Measurements from ENCODE around the gene ABCG1.
A peak's percentile ranks its signal among the peaks of the same experiment; 100 is the strongest.

The ABCG1 gene

GRCh38 chr21:42234041-42234440 is 15.1 kb downstream of the ABCG1 start:
- no peak for DNase-seq

- peak; percentile 38 to 52 for DNase-seq
Measured at GRCh38 chr21:42234464-42235241, 15.7 kb downstream of the ABCG1 start.

GRCh38 chr21:42235593-42235992 is 16.7 kb downstream of the ABCG1 start:
- no peak for DNase-seq

- DNase-seq: no peak
Measured at GRCh38 chr21:42236014-42236413, 17.1 kb downstream of the ABCG1 start.

- no peak for DNase-seq
Measured at GRCh38 chr21:42236693-42237092, 17.8 kb downstream of the ABCG1 start.

GRCh38 chr21:42237161-42237560 is 18.2 kb downstream of the ABCG1 start:
- DNase-seq: no peak

- DNase-seq: no peak
Measured at GRCh38 chr21:42237577-42237976, 18.6 kb downstream of the ABCG1 start.

- peak; percentile 79 to 84 for DNase-seq
Measured at GRCh38 chr21:42238185-42238934, 19.4 kb downstream of the ABCG1 start.

- DNase-seq: no peak
Measured at GRCh38 chr21:42239556-42239955, 20.6 kb downstream of the ABCG1 start.

GRCh38 chr21:42239973-42240372 is 21.0 kb downstream of the ABCG1 start:
- no peak for DNase-seq

- DNase-seq: no peak
Measured at GRCh38 chr21:42242611-42243010, 23.7 kb downstream of the ABCG1 start.

GRCh38 chr21:42243026-42243425 is 24.1 kb downstream of the ABCG1 start:
- DNase-seq: no peak

GRCh38 chr21:42245331-42246193 is 26.6 kb downstream of the ABCG1 start:
- no peak for DNase-seq

- DNase-seq: no peak
Measured at GRCh38 chr21:42247716-42248115, 28.8 kb downstream of the ABCG1 start.

- no peak for DNase-seq
Measured at GRCh38 chr21:42248241-42248640, 29.3 kb downstream of the ABCG1 start.

GRCh38 chr21:42248783-42249597 is 30.1 kb downstream of the ABCG1 start:
- DNase-seq: peak; percentile 74 to 76

GRCh38 chr21:42250422-42251403 is 31.8 kb downstream of the ABCG1 start:
- DNase-seq: no peak

- DNase-seq: no peak
Measured at GRCh38 chr21:42251654-42252324, 32.8 kb downstream of the ABCG1 start.

- no peak for DNase-seq
Measured at GRCh38 chr21:42252325-42252654, 33.4 kb downstream of the ABCG1 start.

GRCh38 chr21:42252778-42253340 is 33.9 kb downstream of the ABCG1 start:
- DNase-seq: no peak
